SW480 (cell line): ENCODE measurements around the gene TRIM63.
"Not testable (repeated sequence)": the region's sequence is repeated elsewhere in the genome, so short reads cannot be mapped to it uniquely, and the experiment has no call there.

Experiments used
- DNase-seq: peaks from one replicate; pipeline ENCODE4 v3.0.0-alpha.2; 2016; ENCODE audit warnings: low spot score

TRIM63 gene

DNA sequence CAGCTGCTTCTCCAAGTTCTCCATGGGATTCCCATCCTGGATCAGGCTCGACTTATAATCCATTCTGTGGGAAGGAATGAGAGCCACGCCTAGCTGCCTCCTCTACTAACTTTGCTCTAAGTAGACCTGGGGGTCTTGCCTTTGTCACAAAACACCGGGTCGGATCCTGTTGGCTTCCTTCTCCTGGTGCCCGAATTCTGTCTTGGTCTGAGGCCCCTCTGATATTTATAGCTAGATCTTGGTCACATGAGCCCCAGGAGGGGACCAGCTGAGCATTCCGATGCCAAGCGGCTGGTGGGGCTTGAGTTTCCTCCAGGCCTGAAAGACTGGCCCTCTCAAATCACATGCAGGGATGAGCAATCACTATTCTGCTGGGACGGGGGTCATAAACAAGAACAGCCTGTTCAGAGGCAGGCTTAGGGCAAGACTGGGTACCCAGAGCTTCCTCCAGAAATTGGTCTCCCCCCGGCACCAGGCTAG is at the start of gene TRIM63:
TRIM63 (minus strand) TSS at position 199 of the 480 bp plus-strand sequence; CDS start at position 63, 136 bp downstream.
- DNase-seq = no peak

- DNase-seq = no peak
Observed at GRCh38 chr1:26114165-26114927, 46.9 kb upstream of the TRIM63 start.

- peak; percentile 46 for DNase-seq
Observed at GRCh38 chr1:26112407-26112775, 45.0 kb upstream of the TRIM63 start.

DNA sequence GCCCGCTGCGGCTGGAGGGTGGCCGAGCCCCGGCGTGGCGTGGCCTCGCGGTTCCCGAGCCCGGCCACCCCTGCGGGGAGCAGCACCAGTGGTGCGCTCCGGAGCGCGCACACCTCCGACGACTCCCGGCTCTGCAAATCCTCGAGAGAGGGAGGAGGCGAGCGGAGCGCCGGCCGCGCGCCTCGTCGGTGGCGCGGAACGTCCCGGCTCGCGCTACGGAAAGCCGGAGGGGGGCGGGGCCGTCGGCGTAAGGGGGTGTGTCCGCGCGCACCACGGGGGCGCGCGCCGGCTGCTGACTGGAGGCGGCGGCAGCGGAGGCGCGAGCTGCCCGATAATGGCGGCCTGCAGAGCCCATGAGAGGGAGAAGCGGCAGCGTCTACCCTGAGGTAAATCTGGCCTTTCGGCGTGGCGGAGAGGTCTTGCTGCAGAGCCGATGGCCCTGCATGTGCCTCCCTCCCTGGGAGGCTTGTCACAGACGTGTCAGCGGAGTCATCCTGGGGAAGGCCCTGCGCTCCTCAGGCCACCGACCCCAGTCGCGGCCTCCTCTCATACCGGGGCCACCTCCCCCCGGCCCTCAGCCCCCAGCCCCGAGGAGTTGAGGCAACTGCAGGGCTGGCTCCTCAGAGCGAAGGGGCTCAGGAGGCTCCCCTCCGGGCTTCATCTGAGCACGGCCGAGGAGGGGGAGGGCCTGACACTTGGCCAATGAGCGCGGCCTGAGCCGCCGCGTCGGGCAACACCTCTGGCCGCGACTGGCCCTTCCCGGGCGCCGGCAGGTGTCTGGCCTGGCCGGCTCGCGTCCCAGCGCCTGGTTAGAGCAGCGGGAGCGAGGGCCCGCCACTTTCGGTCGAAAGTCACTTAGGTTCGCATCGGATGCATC is 44.3 kb upstream of the TRIM63 start, which contains the start of gene PDIK1L:
PDIK1L (plus strand) TSS at position 295 of the 877 bp plus-strand sequence. CDS start 2,485 bp downstream, outside the sequence.
- peak; percentile 93 for DNase-seq

DNA sequence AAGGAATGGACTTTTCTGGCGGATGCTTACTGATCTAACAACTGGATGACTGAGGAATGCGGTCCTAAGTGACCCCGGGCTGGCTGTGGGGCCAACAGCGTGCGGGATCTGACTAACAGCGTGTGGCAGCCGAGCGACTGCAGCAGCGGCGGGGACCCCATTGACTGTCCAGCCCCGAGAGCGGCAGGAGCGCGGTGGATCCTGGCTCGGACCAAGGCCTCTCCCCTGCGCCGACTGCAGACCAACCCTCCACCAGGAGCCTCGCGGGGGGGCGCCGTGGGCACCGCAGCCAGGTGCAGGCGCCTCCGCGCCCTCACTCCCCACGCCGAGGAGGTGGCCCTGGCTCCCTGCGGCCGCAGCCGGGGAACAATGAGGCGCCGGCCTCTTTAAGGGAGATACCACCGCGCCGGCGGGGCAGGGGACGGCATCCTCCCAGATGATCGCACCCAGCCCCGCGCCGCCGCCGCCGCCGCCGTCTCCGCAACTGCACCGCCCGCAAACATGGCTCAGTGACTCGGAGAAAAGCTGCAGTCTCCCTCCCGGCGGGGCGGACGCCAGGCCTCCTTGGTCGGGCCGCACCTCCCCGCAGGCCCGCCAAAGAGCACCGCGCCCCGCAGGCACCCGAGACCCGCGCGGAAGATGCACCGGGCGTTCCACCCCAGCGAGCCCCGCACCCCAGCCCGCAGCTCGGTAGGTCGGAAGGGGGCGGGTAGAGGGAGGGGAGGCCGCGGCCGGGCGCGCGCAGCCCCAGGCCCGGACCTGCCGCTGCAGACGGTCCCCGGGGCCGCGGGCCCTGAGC is 43.5 kb upstream of the TRIM63 start:
- peak; percentile 80 for DNase-seq

DNA sequence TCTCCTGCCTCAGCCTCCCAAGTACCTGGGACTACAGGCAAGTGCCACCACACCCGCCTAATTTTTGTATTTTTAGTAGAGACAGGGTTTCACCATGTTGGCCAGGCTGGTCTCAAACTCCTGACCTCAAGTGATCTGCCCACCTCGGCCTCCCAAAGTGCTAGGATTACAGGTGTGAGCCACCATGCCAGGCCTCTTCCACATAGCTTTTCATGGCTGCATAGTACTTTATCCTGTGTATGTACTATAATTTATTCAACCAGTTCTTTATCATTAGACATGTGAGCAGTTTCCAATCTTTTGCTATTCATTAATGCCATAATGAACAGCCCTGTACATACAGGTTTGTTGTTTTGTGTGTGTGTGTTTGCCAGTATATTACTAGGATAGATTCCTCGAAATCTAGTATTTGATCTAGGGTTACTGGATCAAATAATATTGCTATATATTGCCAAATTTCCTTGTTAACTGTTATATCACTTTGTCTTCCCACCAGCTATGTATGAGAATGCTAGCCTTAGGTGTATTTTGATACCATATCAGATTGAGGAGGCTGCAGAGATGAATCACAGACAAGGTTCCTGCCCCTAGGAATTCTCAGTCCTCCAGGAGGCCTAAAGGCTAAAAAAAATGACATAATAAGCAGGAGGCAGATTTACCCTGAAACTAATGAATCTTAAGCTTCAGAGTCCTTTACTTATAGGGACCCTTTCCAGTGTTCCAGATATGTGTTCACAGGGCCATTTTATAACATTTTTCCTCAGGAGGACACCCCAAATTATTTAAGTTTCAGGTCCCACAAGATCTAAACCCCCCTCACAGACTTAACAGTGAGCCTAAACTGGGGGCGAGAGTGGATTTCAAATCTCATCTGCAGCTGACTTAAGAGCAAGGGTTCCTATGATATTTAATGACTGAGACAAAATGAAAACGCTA is 42.1 kb upstream of the TRIM63 start:
- DNase-seq = no peak

GRCh38 chr1:26105226-26105548 is 37.8 kb upstream of the TRIM63 start:
- not testable (repeated sequence) for DNase-seq

GRCh38 chr1:26102526-26102925 is 35.1 kb upstream of the TRIM63 start:
- no peak for DNase-seq

- no peak for DNase-seq
Observed at GRCh38 chr1:26102119-26102518, 34.7 kb upstream of the TRIM63 start.

DNA sequence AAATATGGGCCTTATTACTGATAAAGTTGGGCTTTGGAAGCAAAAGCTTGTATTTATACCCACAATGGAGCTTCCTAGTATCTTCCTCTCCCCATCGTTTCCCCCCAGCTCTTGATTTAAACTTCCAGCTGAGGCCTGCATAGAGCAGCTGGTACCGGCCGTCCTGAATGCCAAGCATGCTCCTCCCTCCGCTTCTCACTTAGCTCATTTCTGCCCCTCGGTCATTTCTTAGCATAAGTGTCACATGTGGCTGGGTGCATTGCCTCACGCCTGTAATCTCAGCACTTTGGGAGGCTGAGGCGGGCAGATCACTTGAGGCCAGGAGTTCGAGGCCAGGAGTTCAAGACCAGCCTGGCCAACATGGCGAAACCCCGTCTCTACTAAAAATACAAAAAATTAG is 32.8 kb upstream of the TRIM63 start:
- not testable (repeated sequence) for DNase-seq

GRCh38 chr1:26099780-26100179 is 32.4 kb upstream of the TRIM63 start:
- DNase-seq = no peak

DNA sequence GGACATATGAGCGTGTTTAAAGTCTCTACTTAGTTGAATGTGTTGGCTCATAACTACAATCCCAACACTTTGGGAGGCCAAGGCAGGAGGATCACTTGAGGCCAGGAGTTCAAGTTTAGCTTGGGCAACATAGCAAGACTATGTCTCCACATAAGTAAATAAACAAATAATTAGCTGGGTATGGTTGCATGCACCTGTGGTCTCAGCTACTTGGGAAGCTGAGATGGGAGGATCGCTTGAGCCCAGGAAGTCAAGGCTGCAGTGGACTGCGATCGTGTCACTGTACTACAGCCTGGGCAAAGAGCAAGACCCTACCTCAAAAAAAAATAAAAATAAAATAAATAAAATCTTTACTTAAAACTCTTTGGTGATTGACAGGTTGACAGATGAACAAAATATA is 31.2 kb upstream of the TRIM63 start:
- DNase-seq = no peak

GRCh38 chr1:26097696-26098095 is 30.3 kb upstream of the TRIM63 start:
- peak; percentile 46 for DNase-seq

GRCh38 chr1:26096471-26096870 is 29.0 kb upstream of the TRIM63 start:
- no peak for DNase-seq

GRCh38 chr1:26094677-26095383 is 27.4 kb upstream of the TRIM63 start:
- DNase-seq = no peak

DNA sequence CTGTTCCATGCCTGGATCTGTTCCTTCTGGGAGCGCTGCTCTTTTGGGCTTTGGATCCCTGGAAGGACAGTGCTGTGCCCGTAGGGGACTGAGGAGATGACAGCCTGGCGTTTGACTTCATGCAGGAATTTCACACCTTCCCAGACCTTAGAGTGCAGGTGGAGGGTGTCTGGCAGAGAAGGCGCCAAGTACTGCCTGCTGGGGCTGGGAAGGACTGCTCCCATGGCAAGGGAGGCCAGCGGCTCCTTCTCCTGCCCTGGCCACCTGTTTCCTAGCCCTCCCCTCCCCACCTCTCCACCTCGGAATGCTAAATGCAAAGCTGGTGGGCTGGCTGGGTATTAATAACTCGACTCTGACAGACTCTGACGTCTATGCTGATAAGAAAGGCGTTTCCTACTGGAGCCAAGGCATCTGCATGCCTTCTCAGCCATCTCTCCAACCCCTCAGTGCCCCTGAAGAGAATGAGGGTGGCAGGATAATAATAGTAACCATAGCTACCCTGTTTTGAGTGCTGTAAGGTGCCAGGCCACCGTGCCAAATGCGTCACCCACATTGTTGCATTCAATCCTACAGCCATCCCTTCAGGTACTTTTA is 26.7 kb upstream of the TRIM63 start:
- DNase-seq = no peak

DNA sequence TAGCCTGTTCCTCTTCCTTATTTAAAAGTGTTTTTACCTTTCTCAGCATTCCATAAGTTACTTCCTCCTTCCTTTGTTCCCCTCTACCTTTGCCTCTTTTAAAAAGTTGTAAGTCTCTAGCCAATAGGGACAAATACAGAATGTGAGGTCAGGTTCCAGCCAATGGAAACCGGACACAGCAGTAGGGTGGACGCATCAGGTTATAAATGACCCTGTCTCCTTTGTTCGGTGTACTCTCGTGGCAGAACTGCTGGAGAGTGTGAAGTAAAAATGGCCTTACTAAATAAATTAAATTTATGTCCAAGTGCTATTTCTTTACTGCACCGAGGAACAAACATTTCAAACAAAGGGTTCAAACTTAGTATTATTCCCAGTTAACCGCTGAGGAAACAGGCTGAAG is 26.1 kb upstream of the TRIM63 start:
- not testable (repeated sequence) for DNase-seq

- no peak for DNase-seq
Observed at GRCh38 chr1:26092422-26092821, 25.0 kb upstream of the TRIM63 start.

GRCh38 chr1:26090893-26091292 is 23.5 kb upstream of the TRIM63 start:
- DNase-seq = no peak

- no peak for DNase-seq
Observed at GRCh38 chr1:26089125-26089524, 21.7 kb upstream of the TRIM63 start.
